DOHH2 (cell line): Measurements from ENCODE around the gene LYAR.

ENCODE experiments used
- H3F3A ChIP-seq: fragments of 200-600 bp; sonication (generic), shearing (Covaris generic); 2 replicates; pipeline ENCODE4 v1.6.0; 2016; ENCODE audit warnings: antibody characterized with exemption, mild to moderate bottlenecking; ENCODE audit not compliant: control insufficient read depth, insufficient read depth
- H3K27ac ChIP-seq: fragments of 200-600 bp; sonication (generic); 2 replicates; pipeline ENCODE4 v1.5.1; 2014; ENCODE audit warnings: low read depth, mild to moderate bottlenecking, low read length, moderate library complexity
- H3K27me3 ChIP-seq: fragments of 200-600 bp; sonication (generic); 2 replicates; pipeline ENCODE4 v1.6.1; 2014; ENCODE audit warnings: mild to moderate bottlenecking, low read length, mixed read lengths; ENCODE audit not compliant: control insufficient read depth
- H3K36me3 ChIP-seq: fragments of 200-600 bp; sonication (generic); 2 replicates; pipeline ENCODE4 v1.6.1; 2014; ENCODE audit warnings: mild to moderate bottlenecking, low read length, moderate library complexity, mixed read lengths; ENCODE audit not compliant: control insufficient read depth
- H3K4me1 ChIP-seq: fragments of 200-600 bp; sonication (generic); 2 replicates; pipeline ENCODE4 v1.6.1; 2014; ENCODE audit warnings: mild to moderate bottlenecking, low read length, mixed read lengths; ENCODE audit not compliant: control insufficient read depth
- H3K4me2 ChIP-seq: fragments of 200-600 bp; sonication (generic); 2 replicates; pipeline ENCODE4 v1.6.0; 2014; ENCODE audit warnings: mild to moderate bottlenecking, low read length, moderate library complexity
- H3K4me3 ChIP-seq: fragments of 200-600 bp; sonication (generic); 2 replicates; pipeline ENCODE4 v1.5.1; 2014; ENCODE audit warnings: mild to moderate bottlenecking, low read length, mixed read lengths
- H3K79me2 ChIP-seq: fragments of 200-600 bp; sonication (generic); 2 replicates; pipeline ENCODE4 v1.6.1; 2014; ENCODE audit warnings: mild to moderate bottlenecking, low read length, mixed read lengths; ENCODE audit not compliant: control insufficient read depth
- H3K9me2 ChIP-seq: fragments of 200-600 bp; sonication (generic); replicated peaks from 2 replicates; pipeline ENCODE4 v1.6.1; 2014; ENCODE audit warnings: mild to moderate bottlenecking, low read length, mixed read lengths; ENCODE audit not compliant: control insufficient read depth
- H3K9me3 ChIP-seq: fragments of 200-600 bp; sonication (generic); 2 replicates; pipeline ENCODE4 v1.6.1; 2014; ENCODE audit warnings: antibody characterized with exemption, low read length, mixed read lengths; ENCODE audit not compliant: control insufficient read depth, insufficient read depth
- H4K20me1 ChIP-seq: fragments of 200-600 bp; sonication (generic); 2 replicates; pipeline ENCODE4 v1.6.0; 2014; ENCODE audit warnings: low read depth, mild to moderate bottlenecking, antibody characterized with exemption, low read length, moderate library complexity; ENCODE audit not compliant: control insufficient read depth, insufficient read depth
- EZH2phosphoT487 ChIP-seq: fragments of 200-600 bp; sonication (generic); IDR thresholded peaks from 2 replicates; pipeline ENCODE4 v1.6.1; 2017; ENCODE audit warnings: borderline replicate concordance, mild to moderate bottlenecking, antibody characterized with exemption, low read length, moderate library complexity, mixed read lengths
- TF ChIP-seq, protein P1 (sequence below): fragments of 200-600 bp; sonication (generic); IDR thresholded peaks from one replicate; pipeline ENCODE4 v1.5.1; 2014; ENCODE audit warnings: antibody characterized with exemption, mild to moderate bottlenecking, low read depth, low read length; ENCODE audit not compliant: poor library complexity, severe bottlenecking

LYAR gene

GRCh38 chr4:4326166-4326565 is 36.2 kb upstream of the LYAR start:
- H3K9me2 ChIP-seq, result no peaks in the 10 kb centered on the region
- H3K4me3 ChIP-seq, result no peak overlapping the region
- no peaks in the 10 kb centered on the region for H3F3A ChIP-seq
- H3K36me3 ChIP-seq, result peaks cover 3% of the 10 kb centered on the region; the same call in 1 of the 2 replicates
- no peak overlapping the region for H3K27ac ChIP-seq
- no peak for TF ChIP-seq EZH2phosphoT487
- TF ChIP-seq, protein P1, sequence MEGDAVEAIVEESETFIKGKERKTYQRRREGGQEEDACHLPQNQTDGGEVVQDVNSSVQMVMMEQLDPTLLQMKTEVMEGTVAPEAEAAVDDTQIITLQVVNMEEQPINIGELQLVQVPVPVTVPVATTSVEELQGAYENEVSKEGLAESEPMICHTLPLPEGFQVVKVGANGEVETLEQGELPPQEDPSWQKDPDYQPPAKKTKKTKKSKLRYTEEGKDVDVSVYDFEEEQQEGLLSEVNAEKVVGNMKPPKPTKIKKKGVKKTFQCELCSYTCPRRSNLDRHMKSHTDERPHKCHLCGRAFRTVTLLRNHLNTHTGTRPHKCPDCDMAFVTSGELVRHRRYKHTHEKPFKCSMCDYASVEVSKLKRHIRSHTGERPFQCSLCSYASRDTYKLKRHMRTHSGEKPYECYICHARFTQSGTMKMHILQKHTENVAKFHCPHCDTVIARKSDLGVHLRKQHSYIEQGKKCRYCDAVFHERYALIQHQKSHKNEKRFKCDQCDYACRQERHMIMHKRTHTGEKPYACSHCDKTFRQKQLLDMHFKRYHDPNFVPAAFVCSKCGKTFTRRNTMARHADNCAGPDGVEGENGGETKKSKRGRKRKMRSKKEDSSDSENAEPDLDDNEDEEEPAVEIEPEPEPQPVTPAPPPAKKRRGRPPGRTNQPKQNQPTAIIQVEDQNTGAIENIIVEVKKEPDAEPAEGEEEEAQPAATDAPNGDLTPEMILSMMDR, result no peak
- H3K27me3 ChIP-seq, result no peaks in the 10 kb centered on the region
- H3K4me2 ChIP-seq, result no peak overlapping the region
- H4K20me1 ChIP-seq, result no peaks in the 10 kb centered on the region
- H3K79me2 ChIP-seq, result no peaks in the 10 kb centered on the region
- no peaks in the 10 kb centered on the region for H3K4me1 ChIP-seq
- no peaks in the 10 kb centered on the region for H3K9me3 ChIP-seq

DNA sequence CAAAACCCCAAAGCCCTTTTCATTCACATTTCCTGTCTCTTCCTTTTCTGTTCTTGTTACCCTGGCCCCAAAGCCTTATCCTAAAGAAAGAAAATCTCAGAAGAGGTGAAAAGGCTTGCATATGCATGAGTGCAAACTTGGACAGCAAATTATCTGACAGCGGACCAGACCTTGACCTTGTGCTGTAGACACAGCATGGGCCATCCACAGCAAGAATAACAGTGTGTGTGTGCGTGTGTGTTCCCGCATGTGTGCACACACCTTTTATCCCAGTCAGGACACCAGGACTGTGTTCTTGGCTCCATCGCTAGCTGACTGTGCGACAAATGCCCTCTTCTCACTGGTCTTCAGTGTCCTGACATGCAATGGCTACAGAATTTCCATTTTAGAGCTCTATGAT is 35.4 kb upstream of the LYAR start:
- Histone ChIP-seq H3K4me3 (no peak overlapping the region), H3K36me3 (peaks cover 7% of the 10 kb centered on the region), H3K79me2 (no peaks in the 10 kb centered on the region), H3K27me3 (no peaks in the 10 kb centered on the region), H3K9me2 (no peaks in the 10 kb centered on the region), H3K4me2 (no peak overlapping the region), H4K20me1 (no peaks in the 10 kb centered on the region), H3K9me3 (no peaks in the 10 kb centered on the region), H3K27ac (no peak overlapping the region), H3K4me1 (no peaks in the 10 kb centered on the region), H3F3A (no peaks in the 10 kb centered on the region)
- no peak for TF ChIP-seq EZH2phosphoT487
- TF ChIP-seq, protein P1, result no peak

- H4K20me1 ChIP-seq, result no peaks in the 10 kb centered on the region
- no peaks in the 10 kb centered on the region for H3K9me3 ChIP-seq
- no peaks in the 10 kb centered on the region for H3K9me2 ChIP-seq
- H3K27ac ChIP-seq, result no peak overlapping the region
- H3K27me3 ChIP-seq, result no peaks in the 10 kb centered on the region
- no peaks in the 10 kb centered on the region for H3K4me1 ChIP-seq
- no peaks in the 10 kb centered on the region for H3K79me2 ChIP-seq
- no peak overlapping the region for H3K4me2 ChIP-seq
- no peak for TF ChIP-seq EZH2phosphoT487
- TF ChIP-seq, protein P1, result no peak
- no peak overlapping the region for H3K4me3 ChIP-seq
- no peaks in the 10 kb centered on the region for H3F3A ChIP-seq
- peaks cover 7% of the 10 kb centered on the region for H3K36me3 ChIP-seq
These were observed 34.0 kb upstream of the LYAR start for GRCh38 chr4:4323705-4324534.
